Activated CD8-positive, alpha-beta memory T cell treated with anti-CD3 and anti-CD28 coated beads, Interleukin-2, amount 50 U/mL, for 48 hours (primary cell): Measurements from ENCODE around the gene TBC1D3D.
"Not testable (repeated sequence)": the region's sequence is repeated elsewhere in the genome, so short reads cannot be mapped to it uniquely, and the experiment has no call there.

ENCODE experiments used
- DNase-seq: peaks from one replicate; pipeline ENCODE4 v3.0.0-alpha.2; 2020

TBC1D3D gene

GRCh38 chr17:38003676-38004075 is at the start of gene TBC1D3D:
Gene TBC1D3D, plus strand, starts transcription at chr17:38003976. Its CDS starts 1,585 bp downstream, at chr17:38005561.
- DNase-seq, result not testable (repeated sequence)

DNA sequence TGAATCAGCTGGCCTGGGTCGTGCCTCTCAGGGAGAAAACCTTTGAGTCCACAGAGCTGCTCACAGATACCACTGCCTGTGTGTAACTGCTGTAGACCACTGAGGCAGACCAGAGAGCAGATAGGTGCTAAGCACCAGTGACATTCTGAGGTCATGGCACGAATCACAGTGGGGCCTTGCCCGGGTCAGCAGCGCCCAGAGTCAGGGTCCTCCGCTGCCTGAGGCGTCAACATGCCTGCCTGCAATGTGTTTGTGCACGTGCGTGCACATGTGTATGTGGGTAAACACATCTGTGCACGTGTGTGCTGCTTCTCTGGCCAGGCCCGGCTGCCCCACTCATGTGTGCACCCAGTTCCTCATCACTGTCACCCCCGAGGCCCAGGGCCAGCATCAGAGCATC is 14.8 kb upstream of the TBC1D3D start, which contains the start of gene TBC1D3L:
Gene TBC1D3L (minus strand): TSS at position 101 of the 400 bp plus-strand sequence. CDS start 1,540 bp downstream, outside the sequence.
- DNase-seq, result not testable (repeated sequence)
